HepG2 (cell line): ENCODE measurements around the gene PLXNB2. TPM values are rescaled to one million over a fixed set of nuclear protein-coding genes. Genes with fewer than 3 reads are reported as not detected.

Experiments used
- AFF4 ChIP-seq: sonication (generic); formaldehyde crosslinking; IDR thresholded peaks from 2 replicates; pipeline ENCODE4 v1.4.0; 2020; ENCODE audit warnings: missing genetic modification reagents
- ATF2 ChIP-seq: sonication (generic); formaldehyde crosslinking; IDR thresholded peaks from 2 replicates; pipeline ENCODE4 v1.4.0; 2020; ENCODE audit warnings: missing genetic modification reagents
- ATF7 ChIP-seq, 2 experiments: fragments of 450-650 bp in 1 of 2; sonication (generic) in 1 of 2; formaldehyde crosslinking in 1 of 2; IDR thresholded peaks; 2 replicates each; pipeline versions ENCODE4 v1.4.0 to v1.6.1; 2016 to 2020; ENCODE audit warnings: antibody characterized with exemption in 1 of 2, mild to moderate bottlenecking in 1 of 2, missing genetic modification reagents in 1 of 2
- CREB1 ChIP-seq, 2 experiments: fragments of 450-650 bp in 1 of 2; IDR thresholded peaks; 2 replicates each; pipeline ENCODE4 v1.6.1; 2016 to 2017; ENCODE audit warnings: control low read depth in 1 of 2, mild to moderate bottlenecking in 1 of 2, missing compliant biosample characterization in 1 of 2, missing genetic modification characterization in 1 of 2
- ETS1 ChIP-seq: sonication (generic); formaldehyde crosslinking; IDR thresholded peaks from 2 replicates; pipeline ENCODE4 v1.4.0; 2020; ENCODE audit warnings: missing genetic modification reagents
- EZH2 ChIP-seq: conservative IDR thresholded peaks from 2 replicates; pipeline ENCODE4 v1.6.1; 2012; ENCODE audit warnings: mild to moderate bottlenecking, low read depth, low read length, moderate library complexity
- HMG20A ChIP-seq: IDR thresholded peaks from 2 replicates; pipeline ENCODE4 v1.6.1; 2016; ENCODE audit warnings: borderline replicate concordance
- KLF13 ChIP-seq: sonication (generic); formaldehyde crosslinking; IDR thresholded peaks from 2 replicates; pipeline ENCODE4 v1.4.0; 2020; ENCODE audit warnings: mild to moderate bottlenecking, missing genetic modification reagents
- RBM22 ChIP-seq: fragments of 200-400 bp; formaldehyde crosslinking; optimal IDR thresholded peaks from 2 replicates; pipeline ENCODE3; 2017; ENCODE audit warnings: mild to moderate bottlenecking, low read length, moderate library complexity
- RCOR2 ChIP-seq: IDR thresholded peaks from 2 replicates; pipeline ENCODE4 v1.6.1; 2016; ENCODE audit warnings: missing biosample characterization, missing genetic modification reagents
- SIN3B ChIP-seq: fragments of 150-350 bp; IDR thresholded peaks from 2 replicates; pipeline ENCODE4 v1.6.1; 2014; ENCODE audit warnings: low read length
- ZEB1 ChIP-seq: IDR thresholded peaks from 2 replicates; pipeline ENCODE4 v1.6.1; 2012; ENCODE audit warnings: mild to moderate bottlenecking, low read depth, inconsistent platforms; ENCODE audit not compliant: insufficient replicate concordance
- ZNF562 ChIP-seq: sonication (generic); formaldehyde crosslinking; IDR thresholded peaks from 2 replicates; pipeline ENCODE4 v1.8.0; 2022; ENCODE audit warnings: missing genetic modification reagents, borderline replicate concordance
- ZZZ3 ChIP-seq: sonication (generic); formaldehyde crosslinking; IDR thresholded peaks from 2 replicates; pipeline ENCODE4 v1.4.0; 2020; ENCODE audit warnings: missing genetic modification reagents, mild to moderate bottlenecking, borderline replicate concordance
- polyA plus RNA-seq, 8 experiments: library from polyadenylated mRNA; depleted of rRNA in 3 of 8; stranded (reverse) in 7 of 8; unstranded in 1 of 8; fragments of >200 nt; fragmentation: Illumina TruSeq in 4 of 8; extraction: Trizol in 4 of 8; gene quantifications; 2 replicates each; pipeline versions ENCODE4 v1.2.1 to v1.2.3, GENCODE V29; 2011 to 2016; ENCODE audit warnings: low read depth in 4 of 8, missing spikeins in 1 of 8, mixed read lengths in 1 of 8; ENCODE audit not compliant: insufficient read depth in 1 of 8
- total RNA-seq, 5 experiments: library from RNA; depleted of rRNA; stranded (reverse); fragments of >200 nt; fragmentation: Illumina TruSeq; extraction: Trizol; gene quantifications; 2 replicates each; pipeline ENCODE4 v1.2.3, GENCODE V29; 2016; ENCODE audit warnings: low read depth in 1 of 5
- TF ChIP-seq, protein P1 (sequence below): sonication (generic); formaldehyde crosslinking; IDR thresholded peaks from 2 replicates; pipeline ENCODE4 v1.9.0; 2021; ENCODE audit warnings: mild to moderate bottlenecking, missing genetic modification reagents

Gene PLXNB2
- total and polyA plus RNA-seq, 2 of the 13 experiments (the other 11 are each of a cell fraction or from before 2014, with no cell fraction given), result 32.6 to 68.9 TPM

DNA sequence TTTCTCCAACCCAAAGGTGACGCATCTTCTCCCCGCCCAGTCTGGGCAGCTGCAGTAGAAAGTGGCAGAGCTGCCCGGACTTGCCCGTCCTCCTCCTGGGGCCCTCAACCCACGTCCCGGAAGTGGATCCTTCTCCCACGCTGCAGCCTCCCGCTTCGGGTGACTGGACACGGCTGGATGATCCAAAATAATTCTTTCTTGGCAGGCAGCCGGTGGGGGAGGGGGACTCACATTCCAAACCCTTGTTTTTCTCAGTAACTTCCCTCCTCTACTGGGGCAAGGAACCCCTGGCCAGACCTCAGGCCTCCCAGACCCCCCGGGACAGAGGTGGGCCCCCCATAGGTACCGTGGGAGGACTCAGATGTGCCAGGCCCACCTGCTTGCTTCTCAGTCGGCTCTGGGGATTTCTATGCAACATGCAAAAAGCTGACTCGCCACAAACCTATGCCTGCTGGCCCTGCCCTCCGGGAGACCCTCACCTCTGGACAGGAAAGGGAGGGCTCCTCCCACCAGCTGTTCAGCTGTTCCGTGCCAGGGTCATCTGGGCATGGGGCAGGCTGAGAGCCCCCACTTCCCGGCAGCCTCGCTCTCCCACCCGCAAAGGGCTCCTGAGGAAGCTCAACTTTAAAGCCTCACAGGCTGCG lies 1.4 kb downstream of the PLXNB2 start (continued):
- TF ChIP-seq ZNF562 (CRISPR knock-in tag), result no peak
- TF ChIP-seq EZH2, result no peak
- no peak for TF ChIP-seq ETS1 (CRISPR knock-in tag)
- TF ChIP-seq RCOR2, result no peak
- TF ChIP-seq AFF4, result no peak
- TF ChIP-seq ZEB1, result no peak
- TF ChIP-seq ZZZ3 (CRISPR knock-in tag), result 0 out of 2 replicates have a peak, but pooled peaks have one; percentile 4
- no peak for TF ChIP-seq ATF7 (IDR thresholded peaks at IDR 0.05)
- no peak for TF ChIP-seq ATF7 (CRISPR knock-in tag; IDR thresholded peaks at IDR 0.05)
- TF ChIP-seq SIN3B, result no peak
- no peak for TF ChIP-seq HMG20A (CRISPR knock-in tag)
- TF ChIP-seq CREB1 (IDR thresholded peaks at IDR 0.05), result no peak
- no peak for TF ChIP-seq CREB1 (CRISPR knock-in tag; IDR thresholded peaks at IDR 0.05)
- TF ChIP-seq KLF13, result no peak
- TF ChIP-seq RBM22, result no peak
- TF ChIP-seq ATF2 (CRISPR knock-in tag), result no peak
- TF ChIP-seq, protein P1, sequence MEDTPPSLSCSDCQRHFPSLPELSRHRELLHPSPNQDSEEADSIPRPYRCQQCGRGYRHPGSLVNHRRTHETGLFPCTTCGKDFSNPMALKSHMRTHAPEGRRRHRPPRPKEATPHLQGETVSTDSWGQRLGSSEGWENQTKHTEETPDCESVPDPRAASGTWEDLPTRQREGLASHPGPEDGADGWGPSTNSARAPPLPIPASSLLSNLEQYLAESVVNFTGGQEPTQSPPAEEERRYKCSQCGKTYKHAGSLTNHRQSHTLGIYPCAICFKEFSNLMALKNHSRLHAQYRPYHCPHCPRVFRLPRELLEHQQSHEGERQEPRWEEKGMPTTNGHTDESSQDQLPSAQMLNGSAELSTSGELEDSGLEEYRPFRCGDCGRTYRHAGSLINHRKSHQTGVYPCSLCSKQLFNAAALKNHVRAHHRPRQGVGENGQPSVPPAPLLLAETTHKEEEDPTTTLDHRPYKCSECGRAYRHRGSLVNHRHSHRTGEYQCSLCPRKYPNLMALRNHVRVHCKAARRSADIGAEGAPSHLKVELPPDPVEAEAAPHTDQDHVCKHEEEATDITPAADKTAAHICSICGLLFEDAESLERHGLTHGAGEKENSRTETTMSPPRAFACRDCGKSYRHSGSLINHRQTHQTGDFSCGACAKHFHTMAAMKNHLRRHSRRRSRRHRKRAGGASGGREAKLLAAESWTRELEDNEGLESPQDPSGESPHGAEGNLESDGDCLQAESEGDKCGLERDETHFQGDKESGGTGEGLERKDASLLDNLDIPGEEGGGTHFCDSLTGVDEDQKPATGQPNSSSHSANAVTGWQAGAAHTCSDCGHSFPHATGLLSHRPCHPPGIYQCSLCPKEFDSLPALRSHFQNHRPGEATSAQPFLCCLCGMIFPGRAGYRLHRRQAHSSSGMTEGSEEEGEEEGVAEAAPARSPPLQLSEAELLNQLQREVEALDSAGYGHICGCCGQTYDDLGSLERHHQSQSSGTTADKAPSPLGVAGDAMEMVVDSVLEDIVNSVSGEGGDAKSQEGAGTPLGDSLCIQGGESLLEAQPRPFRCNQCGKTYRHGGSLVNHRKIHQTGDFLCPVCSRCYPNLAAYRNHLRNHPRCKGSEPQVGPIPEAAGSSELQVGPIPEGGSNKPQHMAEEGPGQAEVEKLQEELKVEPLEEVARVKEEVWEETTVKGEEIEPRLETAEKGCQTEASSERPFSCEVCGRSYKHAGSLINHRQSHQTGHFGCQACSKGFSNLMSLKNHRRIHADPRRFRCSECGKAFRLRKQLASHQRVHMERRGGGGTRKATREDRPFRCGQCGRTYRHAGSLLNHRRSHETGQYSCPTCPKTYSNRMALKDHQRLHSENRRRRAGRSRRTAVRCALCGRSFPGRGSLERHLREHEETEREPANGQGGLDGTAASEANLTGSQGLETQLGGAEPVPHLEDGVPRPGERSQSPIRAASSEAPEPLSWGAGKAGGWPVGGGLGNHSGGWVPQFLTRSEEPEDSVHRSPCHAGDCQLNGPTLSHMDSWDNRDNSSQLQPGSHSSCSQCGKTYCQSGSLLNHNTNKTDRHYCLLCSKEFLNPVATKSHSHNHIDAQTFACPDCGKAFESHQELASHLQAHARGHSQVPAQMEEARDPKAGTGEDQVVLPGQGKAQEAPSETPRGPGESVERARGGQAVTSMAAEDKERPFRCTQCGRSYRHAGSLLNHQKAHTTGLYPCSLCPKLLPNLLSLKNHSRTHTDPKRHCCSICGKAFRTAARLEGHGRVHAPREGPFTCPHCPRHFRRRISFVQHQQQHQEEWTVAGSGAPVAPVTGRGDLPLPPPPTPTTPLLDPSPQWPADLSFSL, result no peak
